ENCODE data around the gene USP12.

- no peak for TF ChIP-seq CTCF (IDR thresholded peaks at IDR 0.05; ENCODE audit: insufficient read depth, low read length)
- no peak for TF ChIP-seq POLR2AphosphoS5 (IDR thresholded peaks at IDR 0.05; ENCODE audit: low read depth)
- no peak for TF ChIP-seq GABPA (IDR thresholded peaks at IDR 0.05; ENCODE audit: low read depth)
- TF ChIP-seq REST (IDR thresholded peaks at IDR 0.05; ENCODE audit: insufficient replicate concordance, low read depth): no peak
- TF ChIP-seq SPI1 (IDR thresholded peaks at IDR 0.05; ENCODE audit: borderline replicate concordance, low read depth): no peak
Observed at GRCh38 chr13:27022571-27023311, 148.9 kb downstream of the USP12 start.

All from HL-60 (cell line).